WERI-Rb-1 (cell line): Measurements from ENCODE around the gene CD300LG.

ENCODE experiments used
- DNase-seq: peaks from one replicate; pipeline ENCODE4 v3.0.0-alpha.2; 2020
- H3K27ac ChIP-seq: fragments of 250-450 bp; sonication (Bioruptor Pico); 2 replicates; pipeline ENCODE4 v1.5.1; 2020; ENCODE audit warnings: mild to moderate bottlenecking, moderate library complexity
- H3K27me3 ChIP-seq: fragments of 250-450 bp; sonication (Bioruptor Pico); 2 replicates; pipeline ENCODE4 v1.5.1; 2021; ENCODE audit warnings: mild to moderate bottlenecking, low read depth, moderate library complexity; ENCODE audit not compliant: insufficient read depth, severe bottlenecking
- H3K36me3 ChIP-seq: fragments of 250-450 bp; sonication (Bioruptor Pico); 2 replicates; pipeline ENCODE4 v1.5.1; 2020; ENCODE audit warnings: mild to moderate bottlenecking, moderate library complexity
- H3K4me3 ChIP-seq: 2 replicates; pipeline ENCODE4 v1.5.1; 2011; ENCODE audit warnings: low read depth, mild to moderate bottlenecking, control low read depth, low read length
- H3K9me3 ChIP-seq: fragments of 250-450 bp; sonication (Bioruptor Pico); 2 replicates; pipeline ENCODE4 v1.5.1; 2021; ENCODE audit warnings: mild to moderate bottlenecking, moderate library complexity; ENCODE audit not compliant: severe bottlenecking
- CTCF ChIP-seq: IDR thresholded peaks from 2 replicates; pipeline ENCODE4 v1.5.1; 2011; ENCODE audit warnings: low read depth, mild to moderate bottlenecking, control low read depth, inconsistent platforms, low read length

The CD300LG gene

DNA sequence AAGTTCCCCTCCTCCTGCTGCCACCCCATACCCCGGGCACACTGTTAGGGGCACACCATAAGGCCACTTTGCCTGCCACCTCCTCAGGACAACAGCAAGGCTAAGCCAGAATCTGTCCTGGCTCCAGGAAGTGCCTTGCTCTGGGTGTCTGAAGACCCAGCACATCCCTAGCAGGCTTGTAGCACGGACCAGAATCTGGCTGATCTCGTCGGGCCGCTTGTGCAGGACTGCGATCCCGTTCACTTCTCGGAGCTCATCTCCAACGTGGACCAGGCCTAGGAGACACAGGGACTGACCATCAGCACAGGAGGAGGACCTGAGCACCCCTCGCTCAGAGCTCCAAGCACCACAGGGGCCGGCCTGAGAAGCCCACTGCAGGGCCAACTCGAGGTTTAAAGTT is 21.4 kb upstream of the CD300LG start:
- H3K27ac ChIP-seq: no peak overlapping the region
- no peak for DNase-seq
- H3K4me3 ChIP-seq: no peak overlapping the region
- H3K9me3 ChIP-seq: no peaks in the 10 kb centered on the region
- no peak for TF ChIP-seq CTCF
- no peaks in the 10 kb centered on the region for H3K27me3 ChIP-seq
- H3K36me3 ChIP-seq: peaks cover 78% of the 10 kb centered on the region

DNA sequence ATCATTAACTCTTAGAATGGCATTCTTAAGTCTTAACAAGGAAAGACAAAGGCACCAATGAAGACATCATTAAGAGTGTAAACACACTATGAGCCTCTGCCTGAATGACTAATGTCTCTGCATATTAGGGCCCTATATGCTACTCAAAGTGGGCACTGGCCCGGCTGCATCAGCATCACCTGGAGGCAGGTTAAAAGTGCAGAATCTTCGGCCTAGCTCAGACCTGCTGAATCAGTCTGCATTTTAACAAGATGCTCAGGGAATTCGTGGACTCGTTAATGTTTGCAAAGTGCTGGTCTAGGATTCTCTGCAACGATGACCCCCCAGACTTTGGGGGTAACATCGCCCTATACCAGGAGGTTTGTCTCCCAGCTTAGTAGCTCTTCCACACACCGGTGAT is 20.8 kb upstream of the CD300LG start:
- DNase-seq: no peak
- Histone ChIP-seq H3K27me3 (no peaks in the 10 kb centered on the region), H3K36me3 (peaks cover 78% of the 10 kb centered on the region), H3K4me3 (no peak overlapping the region), H3K27ac (no peak overlapping the region), H3K9me3 (no peaks in the 10 kb centered on the region)
- TF ChIP-seq CTCF: no peak

- Histone ChIP-seq H3K4me3 (no peak overlapping the region), H3K9me3 (no peaks in the 10 kb centered on the region), H3K27ac (no peak overlapping the region), H3K36me3 (peaks cover 79% of the 10 kb centered on the region), H3K27me3 (no peaks in the 10 kb centered on the region)
- TF ChIP-seq CTCF: no peak
- no peak for DNase-seq
These were observed 19.4 kb upstream of the CD300LG start for GRCh38 chr17:43827596-43827995.

DNA sequence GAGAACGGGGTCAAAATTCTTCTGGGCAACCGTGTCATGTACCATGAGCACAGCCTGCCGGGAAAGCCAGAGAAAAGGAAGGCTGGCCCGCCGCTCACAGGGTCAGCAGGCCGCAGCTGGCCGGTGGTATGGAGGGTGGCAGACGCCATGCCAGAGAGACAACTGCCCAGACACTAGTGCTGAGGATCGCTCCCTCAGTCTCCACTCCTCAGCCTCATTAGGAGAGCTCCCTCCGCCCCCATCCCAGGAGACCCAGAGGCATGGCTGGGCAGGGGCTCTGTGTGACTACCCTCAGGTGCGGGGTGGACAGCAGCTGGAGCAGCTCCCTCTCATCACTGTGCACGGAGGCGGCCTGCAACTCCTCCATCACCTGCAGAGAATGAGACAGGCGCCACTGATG is 17.2 kb upstream of the CD300LG start:
- Histone ChIP-seq H3K9me3 (peaks cover 9% of the 10 kb centered on the region), H3K4me3 (no peak overlapping the region), H3K36me3 (peaks cover 63% of the 10 kb centered on the region), H3K27ac (no peak overlapping the region), H3K27me3 (no peaks in the 10 kb centered on the region)
- DNase-seq: no peak
- no peak for TF ChIP-seq CTCF

DNA sequence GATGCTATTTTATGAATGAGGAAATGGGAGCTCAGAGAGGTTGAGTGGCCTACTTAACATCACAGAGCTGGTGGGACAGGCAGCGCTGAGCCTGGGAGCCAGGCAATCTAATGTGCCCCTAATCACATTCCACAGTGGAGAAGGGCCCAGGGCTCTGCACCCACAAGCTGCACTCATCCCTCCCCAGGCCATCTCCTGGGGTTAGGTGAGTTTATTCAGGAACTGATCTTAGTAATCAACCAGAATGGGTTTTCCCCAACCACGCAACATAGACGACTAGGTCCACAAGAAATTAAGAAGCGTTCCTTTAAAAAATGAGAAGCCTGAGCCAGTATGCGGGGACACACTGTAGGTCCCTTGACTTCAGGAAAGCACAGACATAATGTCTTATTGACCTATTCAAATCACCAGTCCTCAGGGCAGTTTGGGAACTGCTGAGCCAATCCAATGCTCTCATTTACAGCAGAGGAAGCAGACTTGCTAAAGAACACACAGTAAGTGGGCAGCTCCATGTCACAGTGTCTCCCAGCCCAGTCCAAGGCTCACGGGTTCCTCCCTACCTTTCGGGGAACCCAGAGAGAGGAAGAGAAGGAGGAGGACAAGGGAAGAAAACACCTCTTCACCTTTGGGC is 16.4 kb upstream of the CD300LG start:
- Histone ChIP-seq H3K36me3 (peaks cover 57% of the 10 kb centered on the region), H3K27ac (no peak overlapping the region), H3K9me3 (peaks cover 9% of the 10 kb centered on the region), H3K27me3 (no peaks in the 10 kb centered on the region), H3K4me3 (no peak overlapping the region)
- DNase-seq: no peak
- no peak for TF ChIP-seq CTCF

DNA sequence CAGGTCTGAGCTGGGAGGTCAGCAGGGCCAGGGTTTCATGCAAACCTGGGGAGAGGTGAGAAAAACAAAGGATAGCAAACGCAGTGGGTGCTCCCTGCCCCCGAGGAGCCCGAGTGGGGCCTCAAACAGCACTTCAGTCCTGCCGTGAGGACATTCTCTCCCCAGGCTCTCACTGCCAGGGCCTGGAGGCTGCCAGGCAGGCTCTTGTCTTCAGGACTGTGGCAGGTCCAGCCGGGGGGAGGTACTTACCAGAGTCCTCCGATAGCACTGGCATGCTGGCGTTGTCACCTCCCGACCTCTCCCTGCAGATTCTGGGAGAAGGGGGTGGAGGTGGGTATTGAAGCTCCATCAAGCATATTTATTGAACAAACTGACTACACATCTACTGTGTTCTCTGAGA is 15.3 kb upstream of the CD300LG start:
- DNase-seq: no peak

More for the DNA sequence above, 15.3 kb upstream of the CD300LG start:
- Histone ChIP-seq H3K4me3 (no peak overlapping the region), H3K27me3 (no peaks in the 10 kb centered on the region), H3K9me3 (peaks cover 9% of the 10 kb centered on the region), H3K27ac (no peak overlapping the region), H3K36me3 (peaks cover 48% of the 10 kb centered on the region)
- no peak for TF ChIP-seq CTCF
